Esophagus squamous epithelium (tissue), 5 donors: ENCODE data around the gene S100A7A. TPM values are rescaled to one million over a fixed set of nuclear protein-coding genes. Genes with fewer than 3 reads are reported as not detected.
"Not testable (repeated sequence)": the region's sequence is repeated elsewhere in the genome, so short reads cannot be mapped to it uniquely, and the experiment has no call there.

Source experiments
- DNase-seq: peaks from one replicate; lab custom pipeline; 2025; lab: John Stamatoyannopoulos, UW
- H3K27ac ChIP-seq, 4 donors: fragments of 200-600 bp; sonication (generic); one replicate each; pipeline ENCODE4 v1.5.1; 2016 to 2019; ENCODE audit warnings: mild to moderate bottlenecking in 1 of 4
- H3K27me3 ChIP-seq, 4 donors: fragments of 200-600 bp; sonication (generic); 1 replicate in 3 of 4; 2 replicates in 1 of 4; pipeline versions ENCODE4 v1.5.1 to v1.6.0; 2017 to 2021; ENCODE audit warnings: antibody characterized with exemption in 1 of 4
- H3K36me3 ChIP-seq, 3 donors: fragments of 200-600 bp; sonication (generic); one replicate each; pipeline ENCODE4 v1.5.1; 2016 to 2019
- H3K4me1 ChIP-seq, 3 donors: fragments of 200-600 bp; sonication (generic); one replicate each; pipeline ENCODE4 v1.5.1; 2017 to 2019
- H3K4me3 ChIP-seq, 4 donors: fragments of 200-600 bp; sonication (generic); 1 replicate in 3 of 4; 2 replicates in 1 of 4; pipeline ENCODE4 v1.5.1; 2016 to 2019; ENCODE audit warnings: mild to moderate bottlenecking in 2 of 4, moderate library complexity in 1 of 4
- H3K9me3 ChIP-seq, 3 donors: fragments of 200-600 bp; sonication (generic); one replicate each; pipeline ENCODE4 v1.5.1; 2016 to 2019
- POLR2A ChIP-seq, 4 donors: fragments of 450-650 bp; IDR thresholded peaks; one replicate each; pipeline ENCODE4 v1.6.1; 2017; ENCODE audit warnings: antibody characterized with exemption in 4 of 4, mild to moderate bottlenecking in 4 of 4, moderate library complexity in 3 of 4
- WGBS, 2 donors: methylation state at CpG; one replicate each; pipeline ENCODE4 v1.1.5; 2018; 5-methylcytosine and 5-hydroxymethylcytosine counted together
- intact Hi-C: fragments of 100-400 bp; cut with DNase I; formaldehyde crosslinking; loops from one replicate; pipeline ENCODE4 v1.15.0; 2022
- total RNA-seq, 4 donors: library from RNA; depleted of rRNA; stranded (reverse); fragments of >200 nt; gene quantifications; one replicate each; pipeline ENCODE4 v1.1.0, GENCODE V29; 2016
- TF ChIP-seq, protein P1 (sequence below), 6 experiments: fragments of 450-650 bp in 4 of 6; fragments of 200-600 bp in 2 of 6; sonication (generic) in 2 of 6; IDR thresholded peaks; one replicate each; pipeline ENCODE4 v1.5.1; 2016 to 2019; ENCODE audit warnings: antibody characterized with exemption in 6 of 6, mild to moderate bottlenecking in 4 of 6, moderate library complexity in 4 of 6
- donor health status: DM: yes; HTN: yes; CAD: no.

S100A7A gene
- total RNA-seq, 4 donors from 2014 or later: 6.7 to 72.9 (median 8.1) TPM; not detected in 1

DNA sequence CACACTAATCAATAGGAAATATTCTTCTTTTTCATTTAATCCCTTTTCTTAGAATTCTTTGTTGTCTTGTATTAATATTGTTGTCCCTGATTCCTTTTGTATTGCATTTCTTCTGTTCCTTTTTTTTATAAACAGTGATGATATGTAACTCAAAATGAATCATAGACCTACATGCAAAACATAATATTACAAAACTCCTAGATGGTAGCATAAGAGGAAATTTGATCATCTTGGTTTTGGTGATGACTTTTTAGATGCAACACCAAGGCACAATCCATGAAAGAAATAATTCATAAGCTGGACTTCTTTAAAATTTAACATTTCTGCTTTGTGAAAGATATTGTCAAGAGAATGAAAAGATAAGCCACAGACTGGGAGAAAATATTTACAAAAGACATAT, 2.4 kb upstream of the S100A7A start:
- H3K27ac ChIP-seq, DNase-seq, intact Hi-C loops, H3K36me3 ChIP-seq, H3K9me3 ChIP-seq, H3K4me3 ChIP-seq: not testable (repeated sequence)
- H3K27me3 ChIP-seq: peaks cover 0 to 12% (median 0%) of the 10 kb centered on the region in 4 donors
- H3K4me1 ChIP-seq: peaks cover 0 to 13% (median 0%) of the 10 kb centered on the region in 3 donors

DNA sequence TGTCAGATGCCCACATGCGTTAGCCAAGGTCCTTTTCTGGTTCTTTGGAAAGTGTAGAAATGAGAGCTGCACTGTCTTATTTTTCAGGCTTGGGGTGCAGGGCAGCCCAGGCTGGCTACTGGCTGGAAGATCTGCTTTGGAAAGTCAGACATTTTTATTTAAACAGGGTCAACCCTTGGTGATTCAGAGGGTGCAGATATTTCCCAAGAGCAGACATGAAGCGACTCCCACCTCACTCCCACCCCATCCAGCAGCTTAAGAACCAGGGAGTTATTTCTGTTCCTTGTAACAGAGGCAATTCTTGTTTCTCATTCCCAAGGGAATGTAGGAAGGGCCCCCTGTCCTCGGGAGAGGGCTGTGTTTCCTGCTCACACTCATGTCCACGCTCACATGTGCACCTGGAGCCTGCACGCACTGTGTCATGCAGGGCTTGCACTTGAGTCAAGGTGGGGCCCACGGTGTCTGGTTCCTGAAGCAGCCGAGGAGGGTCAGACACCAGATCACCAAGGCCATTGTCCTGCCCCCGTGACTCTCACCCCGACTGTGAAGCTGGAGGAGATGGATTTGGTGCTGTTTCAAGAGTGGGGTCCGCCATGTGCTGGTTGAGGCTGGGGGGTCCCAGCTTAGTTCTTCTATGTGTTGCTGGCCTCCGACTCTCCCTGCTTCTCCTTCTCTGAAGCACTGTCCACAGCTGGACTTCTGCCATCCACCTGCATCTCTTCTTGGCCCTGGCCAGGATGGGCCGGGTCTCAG, 992 bp downstream of the S100A7A start:
- DNase-seq: no peak

DNA sequence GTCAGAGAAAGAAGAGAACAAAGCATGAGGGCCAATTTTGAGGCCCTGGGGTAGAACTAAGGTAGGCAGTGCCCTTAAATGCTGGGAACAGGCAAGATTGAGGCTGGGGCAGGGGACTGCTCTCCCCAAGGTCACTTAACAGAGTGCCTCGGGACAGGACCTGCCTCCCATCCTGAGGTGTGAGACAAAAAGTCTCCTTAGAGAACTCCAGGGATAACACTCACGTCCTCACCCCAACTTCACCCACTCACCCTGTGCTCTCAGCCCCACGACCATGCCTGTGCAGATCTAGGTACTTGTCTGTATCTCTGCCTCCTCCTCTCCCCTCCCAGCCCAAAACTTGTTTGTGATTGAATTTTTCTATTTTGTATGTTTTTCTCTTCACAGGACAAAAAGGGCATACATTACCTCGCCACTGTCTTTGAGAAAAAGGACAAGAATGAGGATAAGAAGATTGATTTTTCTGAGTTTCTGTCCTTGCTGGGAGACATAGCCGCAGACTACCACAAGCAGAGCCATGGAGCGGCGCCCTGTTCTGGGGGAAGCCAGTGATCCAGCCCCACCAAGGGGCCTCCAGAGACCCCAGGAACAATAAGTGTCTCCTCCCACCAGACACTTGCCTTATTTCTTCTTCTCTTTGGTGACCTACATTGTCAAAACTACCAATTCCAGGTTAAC, 2.6 kb downstream of the S100A7A start:
- H3K27ac ChIP-seq, intact Hi-C loops, DNase-seq: not testable (repeated sequence)

More for the DNA sequence above, 992 bp downstream of the S100A7A start:
- Histone ChIP-seq H3K4me1 (peaks cover 0 to 13% (median 0%) of the 10 kb centered on the region in 3 donors), H3K27me3 (peaks cover 0 to 31% (median 0%) of the 10 kb centered on the region in 4 donors), H3K4me3 (no peak overlapping the region), H3K27ac (no peak overlapping the region), H3K9me3 (peaks cover 0 to 3% (median 0%) of the 10 kb centered on the region in 3 donors), H3K36me3 (no peaks in the 10 kb centered on the region)
- TF ChIP-seq POLR2A (IDR thresholded peaks at IDR 0.05): no peak
- TF ChIP-seq, protein P1, sequence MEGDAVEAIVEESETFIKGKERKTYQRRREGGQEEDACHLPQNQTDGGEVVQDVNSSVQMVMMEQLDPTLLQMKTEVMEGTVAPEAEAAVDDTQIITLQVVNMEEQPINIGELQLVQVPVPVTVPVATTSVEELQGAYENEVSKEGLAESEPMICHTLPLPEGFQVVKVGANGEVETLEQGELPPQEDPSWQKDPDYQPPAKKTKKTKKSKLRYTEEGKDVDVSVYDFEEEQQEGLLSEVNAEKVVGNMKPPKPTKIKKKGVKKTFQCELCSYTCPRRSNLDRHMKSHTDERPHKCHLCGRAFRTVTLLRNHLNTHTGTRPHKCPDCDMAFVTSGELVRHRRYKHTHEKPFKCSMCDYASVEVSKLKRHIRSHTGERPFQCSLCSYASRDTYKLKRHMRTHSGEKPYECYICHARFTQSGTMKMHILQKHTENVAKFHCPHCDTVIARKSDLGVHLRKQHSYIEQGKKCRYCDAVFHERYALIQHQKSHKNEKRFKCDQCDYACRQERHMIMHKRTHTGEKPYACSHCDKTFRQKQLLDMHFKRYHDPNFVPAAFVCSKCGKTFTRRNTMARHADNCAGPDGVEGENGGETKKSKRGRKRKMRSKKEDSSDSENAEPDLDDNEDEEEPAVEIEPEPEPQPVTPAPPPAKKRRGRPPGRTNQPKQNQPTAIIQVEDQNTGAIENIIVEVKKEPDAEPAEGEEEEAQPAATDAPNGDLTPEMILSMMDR (IDR thresholded peaks at IDR 0.05): no peak
- 84 to 86% methylated on average over 5 to 7 of the region's 12 CpGs for WGBS, 2 donors
- intact Hi-C loops: no loop called here

DNA sequence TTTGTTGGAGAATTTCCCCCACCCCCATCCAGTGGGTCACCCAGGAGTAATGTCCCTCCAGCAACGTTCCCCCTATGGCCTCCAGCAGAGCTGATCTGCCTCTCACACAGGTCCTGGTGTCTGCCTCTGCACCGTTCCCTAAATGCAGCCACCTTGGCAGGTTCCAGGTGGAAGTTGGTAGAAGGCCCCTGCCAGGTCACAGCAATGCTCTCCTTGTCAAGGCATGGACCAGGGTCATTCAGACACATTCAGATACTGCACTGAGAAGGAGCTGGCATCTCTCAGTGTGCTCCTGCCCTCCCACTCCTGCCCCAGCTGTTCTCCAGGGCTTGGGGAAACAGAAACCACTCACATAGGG, 3.1 kb downstream of the S100A7A start:
- WGBS, 2 donors: 14 to 83% methylated on average over 1 of the region's 2 CpGs
- H3K36me3 ChIP-seq, DNase-seq, H3K27ac ChIP-seq, H3K9me3 ChIP-seq, intact Hi-C loops, H3K4me3 ChIP-seq: not testable (repeated sequence)
- peaks cover 0 to 43% (median 0%) of the 10 kb centered on the region in 4 donors for H3K27me3 ChIP-seq
- H3K4me1 ChIP-seq: peaks cover 0 to 13% (median 0%) of the 10 kb centered on the region in 3 donors

More for the DNA sequence above, 2.6 kb downstream of the S100A7A start:
- not testable (repeated sequence) for H3K36me3 ChIP-seq, H3K9me3 ChIP-seq, H3K4me3 ChIP-seq
- 55 to 80% methylated on average over 4 to 7 of the region's 7 CpGs for WGBS, 2 donors
- H3K4me1 ChIP-seq: peaks cover 0 to 13% (median 0%) of the 10 kb centered on the region in 3 donors
- peaks cover 0 to 38% (median 0%) of the 10 kb centered on the region in 4 donors for H3K27me3 ChIP-seq

DNA sequence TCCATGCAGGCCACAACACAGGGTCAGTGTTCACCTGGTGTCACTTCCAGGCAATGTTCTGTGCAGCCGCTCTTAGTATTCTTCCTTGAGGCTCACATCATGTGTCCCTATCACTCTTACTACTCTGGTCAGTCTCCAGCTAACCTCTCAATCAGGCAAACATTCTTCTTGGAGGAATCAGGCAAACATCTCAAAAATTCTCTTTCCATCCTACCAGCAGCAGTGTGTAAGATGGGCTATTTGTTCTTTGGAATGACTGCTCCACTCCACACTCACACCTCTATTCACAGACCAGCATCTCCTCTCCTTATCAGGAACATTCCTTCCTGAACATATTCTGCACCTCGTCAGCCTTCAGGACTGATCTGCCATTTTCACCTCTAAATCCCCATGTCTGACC, 4.0 kb downstream of the S100A7A start:
- 71 to 78% methylated on average over 2 of the region's 2 CpGs for WGBS, 2 donors
- Histone ChIP-seq H3K27me3 (peaks cover 0 to 51% (median 0%) of the 10 kb centered on the region in 4 donors), H3K36me3 (no peaks in the 10 kb centered on the region), H3K27ac (no peak overlapping the region), H3K9me3 (no peaks in the 10 kb centered on the region), H3K4me3 (no peak overlapping the region), H3K4me1 (peaks cover 0 to 13% (median 0%) of the 10 kb centered on the region in 3 donors)
- intact Hi-C loops: no loop called here
- TF ChIP-seq, protein P1 (IDR thresholded peaks at IDR 0.05): no peak
- TF ChIP-seq POLR2A (IDR thresholded peaks at IDR 0.05): no peak
- no peak for DNase-seq

DNA sequence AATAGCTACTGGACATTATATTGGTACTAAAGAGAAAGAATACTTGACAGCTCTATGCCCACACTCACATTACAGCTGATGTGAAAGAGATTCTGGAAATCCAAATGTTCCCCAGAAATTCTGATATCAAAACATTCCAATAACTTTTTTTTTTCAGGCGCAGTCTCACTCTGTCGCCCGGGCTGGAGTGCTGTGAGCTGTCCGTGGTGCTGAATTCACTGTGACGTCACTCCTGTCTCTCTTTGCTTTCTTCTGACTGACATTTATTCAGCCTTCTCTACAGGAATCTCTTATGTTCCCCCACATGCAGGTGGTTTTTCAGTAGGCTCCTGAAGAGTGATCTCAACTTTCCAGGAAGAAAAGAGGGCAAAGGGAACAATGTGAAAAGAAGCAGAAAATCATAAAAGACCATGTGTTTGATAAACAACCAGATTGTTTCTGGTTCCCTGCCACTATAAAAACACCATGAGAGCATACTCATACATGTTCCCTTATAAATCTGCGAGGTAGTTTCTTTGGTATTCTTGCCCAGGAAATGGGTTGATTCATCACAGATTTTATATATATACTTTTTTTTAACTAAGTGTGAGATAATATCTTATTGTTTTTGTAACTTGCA, 6.2 kb downstream of the S100A7A start:
- Histone ChIP-seq H3K4me1 (no peaks in the 10 kb centered on the region), H3K4me3 (no peak overlapping the region), H3K36me3 (no peaks in the 10 kb centered on the region), H3K9me3 (no peaks in the 10 kb centered on the region), H3K27ac (no peak overlapping the region), H3K27me3 (peaks cover 0 to 69% (median 0%) of the 10 kb centered on the region in 4 donors)
- WGBS, 2 donors: 4 to 8% methylated on average over 6 of the region's 6 CpGs
- TF ChIP-seq, protein P1 (IDR thresholded peaks at IDR 0.05): no peak
- TF ChIP-seq POLR2A (IDR thresholded peaks at IDR 0.05): no peak
- intact Hi-C loops: no loop called here
- DNase-seq: no peak
